Neural progenitor cell (in vitro differentiated cells): ENCODE data around the gene ATF6B. TPM values are rescaled to one million over a fixed set of nuclear protein-coding genes. Genes with fewer than 3 reads are reported as not detected.
A peak's percentile ranks its signal among the peaks of the same experiment; 100 is the strongest.

Experiments
- DNase-seq: peaks from one replicate; pipeline ENCODE4 v3.0.0-alpha.2; 2016; ENCODE audit warnings: low spot score
- H2AFZ ChIP-seq: fragments of 200-600 bp; sonication (generic); replicated peaks from 2 replicates; pipeline ENCODE4 v1.6.1; 2016; ENCODE audit warnings: antibody characterized with exemption
- H3F3A ChIP-seq: fragments of 200-600 bp; sonication (generic); 2 replicates; pipeline ENCODE4 v1.6.1; 2016; ENCODE audit warnings: antibody characterized with exemption, low read depth
- H3K27ac ChIP-seq: fragments of 200-600 bp; sonication (generic); 2 replicates; pipeline ENCODE4 v1.5.1; 2016; ENCODE audit warnings: mild to moderate bottlenecking
- H3K27me3 ChIP-seq: fragments of 200-600 bp; sonication (generic); 2 replicates; pipeline ENCODE4 v1.6.1; 2016; ENCODE audit warnings: mild to moderate bottlenecking, moderate library complexity
- H3K36me3 ChIP-seq: fragments of 200-600 bp; sonication (generic); 2 replicates; pipeline ENCODE4 v1.5.1; 2016
- H3K4me1 ChIP-seq: fragments of 200-600 bp; sonication (generic); 2 replicates; pipeline ENCODE4 v1.6.1; 2016; ENCODE audit warnings: mixed run types
- H3K4me2 ChIP-seq: fragments of 200-600 bp; sonication (generic); 2 replicates; pipeline ENCODE4 v1.6.1; 2016
- H3K4me3 ChIP-seq: fragments of 200-600 bp; sonication (generic); 2 replicates; pipeline ENCODE4 v1.5.1; 2016
- H3K79me2 ChIP-seq: fragments of 200-600 bp; sonication (generic); 2 replicates; pipeline ENCODE4 v1.6.1; 2016; ENCODE audit warnings: low read depth
- H3K9ac ChIP-seq: fragments of 200-600 bp; sonication (generic); 2 replicates; pipeline ENCODE4 v1.6.1; 2016
- H3K9me3 ChIP-seq: fragments of 200-600 bp; sonication (generic); 2 replicates; pipeline ENCODE4 v1.5.1; 2016; ENCODE audit warnings: low read depth
- H4K20me1 ChIP-seq: fragments of 200-600 bp; sonication (generic); 2 replicates; pipeline ENCODE4 v1.6.1; 2016; ENCODE audit warnings: low read depth
- H3K27ac Mint-ChIP-seq: 3 replicates; pipeline ENCODE4 v1.8.0; 2021; ENCODE audit warnings: mixed read lengths
- H3K27me3 Mint-ChIP-seq: 2 replicates; pipeline ENCODE4 v1.8.0; 2022; ENCODE audit warnings: low read depth, mild to moderate bottlenecking, inconsistent platforms, moderate library complexity, mixed read lengths; ENCODE audit not compliant: insufficient read depth
- H3K36me3 Mint-ChIP-seq: 3 replicates; pipeline ENCODE4 v1.8.0; 2021; ENCODE audit warnings: mixed read lengths
- H3K4me1 Mint-ChIP-seq: 3 replicates; pipeline ENCODE4 v1.8.0; 2021; ENCODE audit warnings: mixed read lengths
- H3K4me3 Mint-ChIP-seq: 3 replicates; pipeline ENCODE4 v1.8.0; 2021; ENCODE audit warnings: mild to moderate bottlenecking, moderate library complexity, mixed read lengths
- H3K9me3 Mint-ChIP-seq: 3 replicates; pipeline ENCODE4 v1.8.0; 2020; ENCODE audit warnings: mixed read lengths
- EZH2 ChIP-seq: fragments of 200-600 bp; sonication (generic); IDR thresholded peaks from 2 replicates; pipeline ENCODE4 v1.6.1; 2017; ENCODE audit warnings: antibody characterized with exemption, mild to moderate bottlenecking, moderate library complexity
- EZH2phosphoT487 ChIP-seq: fragments of 200-600 bp; sonication (generic); IDR thresholded peaks from 2 replicates; pipeline ENCODE4 v1.6.1; 2017; ENCODE audit warnings: antibody characterized with exemption
- total RNA-seq: library from RNA; depleted of rRNA; stranded (reverse); fragments of >200 nt; gene quantifications from 2 replicates; pipeline ENCODE4 v1.2.3, GENCODE V29; 2015; ENCODE audit warnings: low replicate concordance
- TF ChIP-seq, protein P1 (sequence below): fragments of 200-600 bp; sonication (generic); IDR thresholded peaks from 2 replicates; pipeline ENCODE4 v1.5.1; 2017; ENCODE audit warnings: antibody characterized with exemption, mild to moderate bottlenecking

ATF6B gene
- total RNA-seq, 1 donor from 2014 or later: 19.4 TPM

DNA sequence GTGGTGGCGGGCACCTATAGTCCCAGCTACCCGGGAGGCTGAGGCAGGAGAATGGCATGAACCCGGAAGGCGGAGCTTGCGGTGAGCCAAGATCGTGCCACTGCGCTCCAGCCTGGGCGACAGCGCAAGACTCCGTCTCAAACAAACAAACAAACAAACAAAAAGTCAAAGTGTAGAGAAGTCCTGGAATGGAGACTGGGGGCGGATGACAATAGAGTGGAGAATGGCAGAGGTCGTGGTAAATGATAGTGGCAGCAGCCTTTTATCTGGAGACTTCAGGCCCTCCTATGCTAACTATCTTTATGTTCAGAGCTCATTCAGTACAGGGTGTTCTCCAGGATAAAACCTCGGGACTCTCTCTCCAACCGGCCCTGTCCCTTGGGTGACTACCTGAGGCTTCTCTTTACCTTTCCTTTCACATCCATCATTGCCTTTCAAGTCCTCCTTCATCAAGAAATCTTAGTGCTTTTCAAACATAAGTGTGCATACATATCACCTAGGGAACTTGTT lies 3.4 kb upstream of the ATF6B start:
- no peak overlapping the region for H3K27ac Mint-ChIP-seq
- no peaks in the 10 kb centered on the region for H3K36me3 Mint-ChIP-seq
- H3K9me3 Mint-ChIP-seq: no peaks in the 10 kb centered on the region
- no peaks in the 10 kb centered on the region for H3K36me3 ChIP-seq
- H3K4me3 ChIP-seq: no peak overlapping the region
- no peaks in the 10 kb centered on the region for H4K20me1 ChIP-seq
- H3K27ac ChIP-seq: no peak overlapping the region
- H3K4me3 Mint-ChIP-seq: peak overlapping the region; percentile 75
- TF ChIP-seq, protein P1, sequence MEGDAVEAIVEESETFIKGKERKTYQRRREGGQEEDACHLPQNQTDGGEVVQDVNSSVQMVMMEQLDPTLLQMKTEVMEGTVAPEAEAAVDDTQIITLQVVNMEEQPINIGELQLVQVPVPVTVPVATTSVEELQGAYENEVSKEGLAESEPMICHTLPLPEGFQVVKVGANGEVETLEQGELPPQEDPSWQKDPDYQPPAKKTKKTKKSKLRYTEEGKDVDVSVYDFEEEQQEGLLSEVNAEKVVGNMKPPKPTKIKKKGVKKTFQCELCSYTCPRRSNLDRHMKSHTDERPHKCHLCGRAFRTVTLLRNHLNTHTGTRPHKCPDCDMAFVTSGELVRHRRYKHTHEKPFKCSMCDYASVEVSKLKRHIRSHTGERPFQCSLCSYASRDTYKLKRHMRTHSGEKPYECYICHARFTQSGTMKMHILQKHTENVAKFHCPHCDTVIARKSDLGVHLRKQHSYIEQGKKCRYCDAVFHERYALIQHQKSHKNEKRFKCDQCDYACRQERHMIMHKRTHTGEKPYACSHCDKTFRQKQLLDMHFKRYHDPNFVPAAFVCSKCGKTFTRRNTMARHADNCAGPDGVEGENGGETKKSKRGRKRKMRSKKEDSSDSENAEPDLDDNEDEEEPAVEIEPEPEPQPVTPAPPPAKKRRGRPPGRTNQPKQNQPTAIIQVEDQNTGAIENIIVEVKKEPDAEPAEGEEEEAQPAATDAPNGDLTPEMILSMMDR: no peak
- no peak for TF ChIP-seq EZH2phosphoT487
- no peaks in the 10 kb centered on the region for H3K9me3 ChIP-seq
- H3K4me1 ChIP-seq: peaks cover 18% of the 10 kb centered on the region
- peaks cover 30% of the 10 kb centered on the region for H3K4me1 Mint-ChIP-seq
- no peak overlapping the region for H3K4me2 ChIP-seq
- H3K27me3 Mint-ChIP-seq: peaks cover 10% of the 10 kb centered on the region
- H2AFZ ChIP-seq: no peak overlapping the region
- DNase-seq: no peak
- peaks cover 29% of the 10 kb centered on the region for H3F3A ChIP-seq
- H3K9ac ChIP-seq: no peak overlapping the region
- H3K79me2 ChIP-seq: peaks cover 24% of the 10 kb centered on the region
- peaks cover 10% of the 10 kb centered on the region for H3K27me3 ChIP-seq

DNA sequence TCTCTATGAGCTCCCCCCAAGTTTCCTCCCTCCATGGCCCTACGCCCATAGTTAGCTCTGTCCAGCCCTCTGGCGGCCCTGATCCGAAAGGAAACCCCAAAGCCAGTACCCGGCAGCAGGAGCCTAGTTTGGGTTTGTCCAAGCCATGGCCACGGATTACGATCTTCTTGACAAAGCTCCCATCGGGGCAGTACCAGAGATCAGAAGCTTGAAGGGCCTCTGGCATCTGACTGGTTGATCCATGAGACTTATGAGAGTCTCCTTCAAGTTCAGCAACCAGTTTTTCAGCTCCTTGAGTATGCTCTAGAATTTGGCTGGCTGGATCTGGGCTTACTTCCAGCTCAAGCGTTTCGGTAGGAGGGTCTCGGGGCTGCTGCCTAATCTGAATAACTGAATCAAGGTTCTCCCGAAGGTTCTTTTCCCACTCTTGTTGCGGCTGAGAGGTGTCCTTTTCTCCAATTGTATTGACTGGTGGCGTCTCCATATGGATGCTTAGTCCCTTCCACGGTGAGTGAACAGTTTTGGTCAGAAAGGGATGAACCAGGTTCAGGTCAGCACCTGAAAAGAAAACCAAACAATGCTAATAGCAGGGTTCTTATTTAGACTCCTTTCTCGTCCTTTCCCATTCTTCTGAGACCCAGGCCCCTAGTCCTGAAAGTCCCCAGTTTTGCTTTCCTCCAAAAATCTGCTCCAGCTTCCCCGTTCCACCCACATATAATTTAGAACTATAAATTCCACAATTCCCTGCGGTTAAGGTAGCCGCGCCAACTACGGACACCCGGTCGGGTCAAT lies 1.4 kb upstream of the ATF6B start:
- H3K9me3 ChIP-seq: no peaks in the 10 kb centered on the region
- peaks cover 29% of the 10 kb centered on the region for H3F3A ChIP-seq
- peak overlapping the region; percentile 85 for H2AFZ ChIP-seq
- H3K27me3 ChIP-seq: peaks cover 5% of the 10 kb centered on the region
- H3K27ac ChIP-seq: no peak overlapping the region
- H3K4me2 ChIP-seq: peak overlapping the region; percentile 93
- peak overlapping the region; percentile 60 for H3K9ac ChIP-seq
- H3K27ac Mint-ChIP-seq: peak overlapping the region; percentile 93
- peak; percentile 18 for DNase-seq
- H3K27me3 Mint-ChIP-seq: peaks cover 9% of the 10 kb centered on the region
- peaks cover 32% of the 10 kb centered on the region for H3K79me2 ChIP-seq
- H3K4me1 Mint-ChIP-seq: peaks cover 36% of the 10 kb centered on the region
- TF ChIP-seq EZH2phosphoT487 (no peak), EZH2 (no peak)
- TF ChIP-seq, protein P1: no peak
- H3K4me3 Mint-ChIP-seq: peak overlapping the region; percentile 98
- no peaks in the 10 kb centered on the region for H3K9me3 Mint-ChIP-seq
- H3K4me3 ChIP-seq: peak overlapping the region; percentile 87
- no peaks in the 10 kb centered on the region for H4K20me1 ChIP-seq
- no peaks in the 10 kb centered on the region for H3K36me3 ChIP-seq
- peaks cover 7% of the 10 kb centered on the region for H3K36me3 Mint-ChIP-seq
- H3K4me1 ChIP-seq: peaks cover 18% of the 10 kb centered on the region

DNA sequence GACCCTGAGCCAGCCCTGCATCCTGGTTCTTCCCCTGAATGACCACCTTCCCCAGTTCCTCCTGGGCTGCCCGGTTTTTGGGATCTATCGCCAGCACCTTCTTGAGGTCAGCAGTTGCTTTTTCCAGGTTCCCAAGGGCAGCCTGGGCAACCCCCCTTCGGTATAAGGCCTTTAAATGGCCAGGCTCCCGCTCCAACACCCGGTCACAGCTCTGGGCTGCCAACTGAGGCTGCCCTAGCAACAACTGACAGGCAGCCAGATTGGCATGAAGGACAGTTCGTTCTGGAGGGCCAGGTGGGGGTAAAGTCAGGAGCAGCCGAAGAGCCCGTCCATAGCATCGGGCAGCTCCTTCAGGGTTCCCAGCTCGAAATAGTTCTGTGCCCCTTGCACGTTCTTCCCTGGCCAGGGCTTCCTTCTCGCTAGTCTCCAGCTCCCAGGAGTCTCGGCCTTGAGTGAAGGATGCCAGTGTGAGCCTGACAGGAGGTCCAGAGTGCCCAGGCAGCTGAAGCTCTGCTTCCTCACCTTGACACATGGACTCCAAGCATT lies 778 bp upstream of the ATF6B start:
- H3K9me3 ChIP-seq: no peaks in the 10 kb centered on the region
- H3K27me3 ChIP-seq: peaks cover 3% of the 10 kb centered on the region
- no peaks in the 10 kb centered on the region for H3K36me3 ChIP-seq
- TF ChIP-seq, protein P1: no peak
- TF ChIP-seq EZH2phosphoT487: no peak
- no peak for TF ChIP-seq EZH2
- H4K20me1 ChIP-seq: no peaks in the 10 kb centered on the region
- DNase-seq: no peak
- H3K9ac ChIP-seq: no peak overlapping the region
- H3K79me2 ChIP-seq: peaks cover 32% of the 10 kb centered on the region
- H3K4me1 Mint-ChIP-seq: peaks cover 36% of the 10 kb centered on the region
- peak overlapping the region; percentile 87 for H3K4me3 ChIP-seq
- peaks cover 18% of the 10 kb centered on the region for H3K4me1 ChIP-seq
- peaks cover 29% of the 10 kb centered on the region for H3F3A ChIP-seq
- H3K9me3 Mint-ChIP-seq: no peaks in the 10 kb centered on the region
- no peak overlapping the region for H3K27ac ChIP-seq
- peaks cover 12% of the 10 kb centered on the region for H3K36me3 Mint-ChIP-seq
- peak overlapping the region; percentile 98 for H3K4me3 Mint-ChIP-seq
- peak overlapping the region; percentile 93 for H3K4me2 ChIP-seq
- peak overlapping the region; percentile 91 for H3K27ac Mint-ChIP-seq
- peaks cover 9% of the 10 kb centered on the region for H3K27me3 Mint-ChIP-seq
- H2AFZ ChIP-seq: no peak overlapping the region
